CD8-positive, alpha-beta memory T cell (primary cell): ENCODE results near the gene ADCK1. TPM values are rescaled to one million over a fixed set of nuclear protein-coding genes. Genes with fewer than 3 reads are reported as not detected.

Experiments
- CTCF ChIA-PET: fragments of 350-600 bp; sonication (Branson Sonifier 250); formaldehyde crosslinking; loops from one replicate; lab custom pipeline; 2021; ENCODE audit warnings: antibody characterized with exemption; lab: Charles Lee
- POLR2A ChIA-PET: fragments of 350-600 bp; sonication (Branson Sonifier 250); formaldehyde crosslinking; loops from one replicate; lab custom pipeline; 2021; ENCODE audit warnings: antibody characterized with exemption; lab: Charles Lee
- DNase-seq, 5 donors: peaks; one replicate each; pipeline versions ENCODE4 v3.0.0 to v3.0.0-alpha.2; 2020 to 2022; ENCODE audit warnings: mixed read lengths in 1 of 5
- H3K27ac ChIP-seq: one replicate; pipeline ENCODE4 v1.7.0; 2013; ENCODE audit warnings: low read depth, mild to moderate bottlenecking, low read length, moderate library complexity
- H3K27me3 ChIP-seq: 2 replicates; pipeline ENCODE4 v1.7.0; 2013; ENCODE audit warnings: low read length, mild to moderate bottlenecking; ENCODE audit not compliant: insufficient read depth, poor library complexity, severe bottlenecking
- H3K36me3 ChIP-seq: 2 replicates; pipeline ENCODE4 v1.7.0; 2013; ENCODE audit warnings: mild to moderate bottlenecking, low read length, moderate library complexity; ENCODE audit not compliant: insufficient read depth
- H3K4me1 ChIP-seq: 2 replicates; pipeline ENCODE4 v1.7.0; 2013; ENCODE audit warnings: mild to moderate bottlenecking, low read length, moderate library complexity; ENCODE audit not compliant: insufficient read depth
- H3K4me3 ChIP-seq: 2 replicates; pipeline ENCODE4 v1.7.0; 2013; ENCODE audit warnings: mild to moderate bottlenecking, low read length
- H3K9me3 ChIP-seq: 2 replicates; pipeline ENCODE4 v1.7.0; 2013; ENCODE audit warnings: mild to moderate bottlenecking, low read length
- H3K27ac Mint-ChIP-seq, 8 donors: one replicate each; pipeline ENCODE4 v1.8.0; 2020 to 2021; ENCODE audit warnings: mixed read lengths in 8 of 8, mild to moderate bottlenecking in 6 of 8, inconsistent platforms in 3 of 8, moderate library complexity in 3 of 8
- H3K27me3 Mint-ChIP-seq, 2 donors: one replicate each; pipeline ENCODE4 v1.8.0; 2020 to 2021; ENCODE audit warnings: mixed read lengths in 2 of 2, mild to moderate bottlenecking in 1 of 2, moderate library complexity in 1 of 2
- H3K36me3 Mint-ChIP-seq, 3 donors: one replicate each; pipeline ENCODE4 v1.8.0; 2020 to 2021; ENCODE audit warnings: mixed read lengths in 3 of 3, inconsistent platforms in 1 of 3, mild to moderate bottlenecking in 1 of 3
- H3K4me1 Mint-ChIP-seq, 3 donors: one replicate each; pipeline ENCODE4 v1.8.0; 2020 to 2021; ENCODE audit warnings: mixed read lengths in 3 of 3, inconsistent platforms in 1 of 3, mild to moderate bottlenecking in 1 of 3
- H3K4me3 Mint-ChIP-seq, 7 donors: one replicate each; pipeline ENCODE4 v1.8.0; 2020 to 2021; ENCODE audit warnings: mixed read lengths in 7 of 7, mild to moderate bottlenecking in 6 of 7, moderate library complexity in 4 of 7, inconsistent platforms in 2 of 7
- H3K9me3 Mint-ChIP-seq, 5 donors: one replicate each; pipeline ENCODE4 v1.8.0; 2020 to 2022; ENCODE audit warnings: mixed read lengths in 5 of 5, mild to moderate bottlenecking in 3 of 5, moderate library complexity in 2 of 5, inconsistent platforms in 1 of 5
- polyA plus RNA-seq: library from polyadenylated mRNA; unstranded; fragments of 300-500 nt; fragmentation: Illumina TruSeq; gene quantifications from one replicate; pipeline ENCODE4 v1.2.3, GENCODE V29; 2021
- total RNA-seq, 2 experiments: library from RNA; stranded (reverse); gene quantifications; one replicate each; pipeline ENCODE4 v1.2.3, GENCODE V29; 2021

ADCK1 gene
- total and polyA plus RNA-seq, 3 experiments from 2014 or later: 4.2 to 7.5 (median 5.9) TPM

- ChIA-PET POLR2A (no interaction called here), CTCF (interaction anchor here (0.9 kb wide), 1 partner anchor 30 kb away, joined by 3 read pairs; no protein-coding TSS in a partner anchor)
Observed at GRCh38 chr14:77892381-77892871, 92.5 kb downstream of the ADCK1 start.

DNA sequence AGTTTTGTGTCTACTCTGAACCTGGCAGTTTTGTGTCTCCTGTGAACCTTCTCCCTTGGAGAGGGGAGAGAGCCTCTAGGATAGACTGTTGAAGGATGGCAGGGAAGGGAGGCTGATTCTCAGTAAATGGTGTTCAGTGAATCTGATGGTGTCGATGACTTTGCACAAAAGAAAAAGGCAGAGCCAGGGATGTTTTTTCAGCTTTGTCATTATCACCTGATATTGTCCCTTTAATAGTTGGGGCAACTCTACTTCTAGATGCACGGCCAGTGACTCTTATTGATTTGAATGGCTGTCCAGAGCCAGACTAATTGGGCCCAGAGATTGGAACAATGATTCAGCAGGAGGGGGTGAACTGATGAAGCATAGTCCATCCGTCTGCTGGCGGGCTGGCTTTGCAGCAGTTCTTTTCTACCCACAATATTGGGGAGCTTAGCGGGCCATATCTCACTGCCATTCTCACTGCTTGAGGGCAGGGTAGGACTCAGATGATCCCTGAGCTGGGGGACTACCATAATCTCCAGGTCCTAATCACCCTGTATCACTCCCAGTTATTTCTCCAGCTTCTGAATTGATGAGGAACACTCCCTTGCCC lies 93.1 kb downstream of the ADCK1 start:
- H3K36me3 Mint-ChIP-seq: peaks cover 20 to 37% (median 32%) of the 10 kb centered on the region in 3 donors
- CTCF ChIA-PET: no interaction called here
- peaks cover 0 to 12% (median 1%) of the 10 kb centered on the region in 5 donors for H3K9me3 Mint-ChIP-seq
- H3K27me3 Mint-ChIP-seq: no peaks in the 10 kb centered on the region
- Histone ChIP-seq H3K36me3 (no peaks in the 10 kb centered on the region), H3K4me3 (no peak overlapping the region), H3K27me3 (no peaks in the 10 kb centered on the region), H3K9me3 (no peaks in the 10 kb centered on the region), H3K27ac (peak overlapping the region; percentile 20), H3K4me1 (no peaks in the 10 kb centered on the region)
- H3K4me3 Mint-ChIP-seq: no peak overlapping the region
- POLR2A ChIA-PET: no interaction called here
- H3K27ac Mint-ChIP-seq: no peak overlapping the region
- H3K4me1 Mint-ChIP-seq: no peaks in the 10 kb centered on the region
- DNase-seq: no peak

More at GRCh38 chr14:77892381-77892871, 92.5 kb downstream of the ADCK1 start:
- no peaks in the 10 kb centered on the region for H3K9me3 ChIP-seq
- H3K4me3 ChIP-seq: no peak overlapping the region
- DNase-seq: no peak
- H3K27me3 ChIP-seq: no peaks in the 10 kb centered on the region
- Mint-ChIP-seq H3K4me3 (no peak overlapping the region), H3K36me3 (peaks cover 25 to 39% (median 38%) of the 10 kb centered on the region in 3 donors), H3K27me3 (no peaks in the 10 kb centered on the region), H3K27ac (peak overlapping the region in 1 of 8 donors; percentile 56), H3K4me1 (no peaks in the 10 kb centered on the region), H3K9me3 (peaks cover 0 to 12% (median 2%) of the 10 kb centered on the region in 5 donors)
- peak overlapping the region; percentile 20 for H3K27ac ChIP-seq
- H3K36me3 ChIP-seq: no peaks in the 10 kb centered on the region
- no peaks in the 10 kb centered on the region for H3K4me1 ChIP-seq

GRCh38 chr14:77897374-77897773 lies 97.5 kb downstream of the ADCK1 start:
- H3K4me1 ChIP-seq: no peaks in the 10 kb centered on the region
- no peak overlapping the region for H3K4me3 Mint-ChIP-seq
- H3K36me3 Mint-ChIP-seq: peaks cover 23 to 34% (median 23%) of the 10 kb centered on the region in 3 donors
- ChIA-PET POLR2A (no interaction called here), CTCF (no interaction called here)
- H3K27me3 Mint-ChIP-seq: no peaks in the 10 kb centered on the region
- H3K9me3 Mint-ChIP-seq: no peaks in the 10 kb centered on the region
- H3K36me3 ChIP-seq: no peaks in the 10 kb centered on the region
- no peak overlapping the region for H3K27ac ChIP-seq
- H3K27ac Mint-ChIP-seq: no peak overlapping the region
- DNase-seq: no peak
- H3K27me3 ChIP-seq: no peaks in the 10 kb centered on the region
- H3K4me3 ChIP-seq: no peak overlapping the region
- no peaks in the 10 kb centered on the region for H3K9me3 ChIP-seq
- no peaks in the 10 kb centered on the region for H3K4me1 Mint-ChIP-seq

DNA sequence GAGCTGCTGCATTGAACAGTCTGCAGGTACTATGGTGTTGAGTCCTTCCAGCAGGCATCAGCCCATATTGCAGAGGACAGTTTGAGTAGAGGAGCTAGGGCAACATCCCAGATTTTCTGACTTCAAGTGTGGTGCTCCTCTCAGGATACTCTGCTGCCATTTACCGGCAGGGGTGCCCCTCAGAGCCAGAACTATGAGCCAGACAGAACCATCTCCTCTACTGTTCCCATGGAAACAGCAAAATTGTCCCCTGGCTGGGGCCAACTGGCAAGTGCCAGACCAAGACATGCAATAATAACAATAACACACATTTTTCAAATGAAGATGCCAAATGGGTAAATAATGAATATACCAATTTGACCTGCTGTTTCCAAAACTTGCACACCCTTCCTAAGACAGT lies 102.9 kb downstream of the ADCK1 start:
- Mint-ChIP-seq H3K27ac (no peak overlapping the region), H3K4me3 (no peak overlapping the region), H3K36me3 (peaks cover 25 to 33% (median 28%) of the 10 kb centered on the region in 3 donors), H3K4me1 (no peaks in the 10 kb centered on the region), H3K27me3 (peaks cover 0 to 2% of the 10 kb centered on the region in 2 donors), H3K9me3 (peaks cover 0 to 5% (median 0%) of the 10 kb centered on the region in 5 donors)
- H3K9me3 ChIP-seq: no peaks in the 10 kb centered on the region
- no peak overlapping the region for H3K4me3 ChIP-seq
- no peak overlapping the region for H3K27ac ChIP-seq
- ChIA-PET CTCF (no interaction called here), POLR2A (no interaction called here)
- no peaks in the 10 kb centered on the region for H3K36me3 ChIP-seq
- DNase-seq: no peak
- no peaks in the 10 kb centered on the region for H3K27me3 ChIP-seq
- no peaks in the 10 kb centered on the region for H3K4me1 ChIP-seq

GRCh38 chr14:77903221-77903620 lies 103.3 kb downstream of the ADCK1 start:
- H3K27me3 Mint-ChIP-seq: peaks cover 0 to 3% of the 10 kb centered on the region in 2 donors
- peaks cover 25 to 35% (median 29%) of the 10 kb centered on the region in 3 donors for H3K36me3 Mint-ChIP-seq

GRCh38 chr14:77903937-77904617 lies 104.2 kb downstream of the ADCK1 start:
- no peak overlapping the region for H3K4me3 Mint-ChIP-seq
- Histone ChIP-seq H3K9me3 (no peaks in the 10 kb centered on the region), H3K27me3 (no peaks in the 10 kb centered on the region), H3K27ac (no peak overlapping the region), H3K4me3 (no peak overlapping the region), H3K4me1 (no peaks in the 10 kb centered on the region), H3K36me3 (no peaks in the 10 kb centered on the region)
- no peak for DNase-seq
- peaks cover 0 to 5% (median 0%) of the 10 kb centered on the region in 5 donors for H3K9me3 Mint-ChIP-seq
- peaks cover 21 to 38% (median 25%) of the 10 kb centered on the region in 3 donors for H3K36me3 Mint-ChIP-seq
- peaks cover 0 to 4% of the 10 kb centered on the region in 2 donors for H3K27me3 Mint-ChIP-seq
- ChIA-PET POLR2A (no interaction called here), CTCF (no interaction called here)
- peak overlapping the region in 1 of 8 donors; percentile 36 for H3K27ac Mint-ChIP-seq
- peaks cover 4 to 6% (median 5%) of the 10 kb centered on the region in 3 donors for H3K4me1 Mint-ChIP-seq

More at GRCh38 chr14:77903221-77903620, 103.3 kb downstream of the ADCK1 start:
- H3K4me3 Mint-ChIP-seq: no peak overlapping the region
- CTCF ChIA-PET: no interaction called here
- DNase-seq: no peak
- H3K27ac Mint-ChIP-seq: no peak overlapping the region
- no peak overlapping the region for H3K4me3 ChIP-seq
- peaks cover 0 to 5% (median 0%) of the 10 kb centered on the region in 5 donors for H3K9me3 Mint-ChIP-seq
- no peaks in the 10 kb centered on the region for H3K27me3 ChIP-seq
- no peaks in the 10 kb centered on the region for H3K9me3 ChIP-seq
- POLR2A ChIA-PET: no interaction called here
- no peak overlapping the region for H3K27ac ChIP-seq
- no peaks in the 10 kb centered on the region for H3K36me3 ChIP-seq
- no peaks in the 10 kb centered on the region for H3K4me1 ChIP-seq
- H3K4me1 Mint-ChIP-seq: no peaks in the 10 kb centered on the region

- CTCF ChIA-PET: no interaction called here
- Mint-ChIP-seq H3K9me3 (peaks cover 0 to 5% (median 0%) of the 10 kb centered on the region in 5 donors), H3K27ac (peak overlapping the region in 1 of 8 donors; percentile 5), H3K4me3 (no peak overlapping the region), H3K27me3 (peaks cover 0 to 4% of the 10 kb centered on the region in 2 donors), H3K4me1 (peaks cover 4 to 6% (median 5%) of the 10 kb centered on the region in 3 donors), H3K36me3 (peaks cover 15 to 25% (median 16%) of the 10 kb centered on the region in 3 donors)
- Histone ChIP-seq H3K36me3 (no peaks in the 10 kb centered on the region), H3K27me3 (no peaks in the 10 kb centered on the region), H3K4me1 (no peaks in the 10 kb centered on the region), H3K4me3 (no peak overlapping the region), H3K27ac (no peak overlapping the region), H3K9me3 (no peaks in the 10 kb centered on the region)
- POLR2A ChIA-PET: no interaction called here
- DNase-seq: no peak
Observed at GRCh38 chr14:77906446-77906845, 106.5 kb downstream of the ADCK1 start.

GRCh38 chr14:77908847-77909246 lies 108.9 kb downstream of the ADCK1 start:
- Histone ChIP-seq H3K9me3 (no peaks in the 10 kb centered on the region), H3K27ac (no peak overlapping the region), H3K27me3 (no peaks in the 10 kb centered on the region), H3K4me1 (no peaks in the 10 kb centered on the region), H3K4me3 (no peak overlapping the region), H3K36me3 (no peaks in the 10 kb centered on the region)
- peaks cover 0 to 2% of the 10 kb centered on the region in 2 donors for H3K27me3 Mint-ChIP-seq
- DNase-seq: no peak
- no peak overlapping the region for H3K4me3 Mint-ChIP-seq
- H3K27ac Mint-ChIP-seq: peak overlapping the region in 1 of 8 donors; percentile 63
- H3K9me3 Mint-ChIP-seq: peaks cover 0 to 5% (median 0%) of the 10 kb centered on the region in 5 donors
- peaks cover 11 to 25% (median 18%) of the 10 kb centered on the region in 3 donors for H3K36me3 Mint-ChIP-seq
- peaks cover 4 to 6% (median 5%) of the 10 kb centered on the region in 3 donors for H3K4me1 Mint-ChIP-seq
- POLR2A ChIA-PET: no interaction called here
- CTCF ChIA-PET: no interaction called here
